K562 (cell line): ENCODE results near the gene DISC1. TPM values are rescaled to one million over a fixed set of nuclear protein-coding genes. Genes with fewer than 3 reads are reported as not detected.

Source experiments
- ATAC-seq: fragments of 200-7000 bp; cut with Tn5 transposase; 3 replicates; pipeline ENCODE4 v1.9.1; 2020; ENCODE audit warnings: moderate library complexity
- BruUV-seq: library from RNA; stranded (reverse); fragments of 400-500 nt; replicated peaks from 2 replicates; lab custom pipeline; 2021; lab: Mats Ljungman, UMichigan
- CTCF ChIA-PET: fragments of 300-600 bp; formaldehyde crosslinking; extraction: SDS; loops from one replicate; lab custom pipeline; 2021; ENCODE audit warnings: low intra/inter-chr PET ratio; lab: Yijun Ruan, JAX
- POLR2A ChIA-PET: fragments of 300-600, 350-650 bp; sonication (Branson Sonifier 250); formaldehyde crosslinking; extraction: SDS; loops from one replicate; lab custom pipeline; 2021; ENCODE audit warnings: antibody characterized with exemption, inconsistent platforms; lab: Yijun Ruan, JAX
- DNase-seq, 4 experiments: peaks; one replicate each; pipeline versions ENCODE4 v3.0.0 to v3.0.0-alpha.2; 2011 to 2018; ENCODE audit warnings: low spot score in 3 of 4, mixed read lengths in 3 of 4; ENCODE audit errors: extremely low read depth in 1 of 4
- FAIRE-seq: peaks from 2 replicates; lab custom pipeline; 2011; peaks lifted over from hg19 to GRCh38; lab: Jason Lieb, UNC
- H2AFZ ChIP-seq: 2 replicates; pipeline ENCODE4 v1.6.0; 2011; ENCODE audit warnings: low read depth, low read length, control low read depth, inconsistent platforms
- H3K27ac ChIP-seq: fragments of 200-600 bp; 3 replicates; pipeline ENCODE4 v1.8.0; 2011; ENCODE audit warnings: low read depth, mild to moderate bottlenecking, control low read depth, inconsistent platforms, low read length, moderate library complexity, mixed read lengths; ENCODE audit errors: extremely low read depth
- H3K27me3 ChIP-seq, 2 experiments: fragments of 300-600 bp in 1 of 2; 2 replicates in 1 of 2; 3 replicates in 1 of 2; pipeline versions ENCODE4 v1.6.0 to v1.8.0; 2011; ENCODE audit warnings: inconsistent platforms in 2 of 2, low read length in 2 of 2, mild to moderate bottlenecking in 1 of 2, mixed read lengths in 1 of 2, moderate library complexity in 1 of 2; ENCODE audit not compliant: control insufficient read depth in 2 of 2, insufficient read depth in 2 of 2
- H3K36me3 ChIP-seq: fragments of 300-600 bp; 3 replicates; pipeline ENCODE4 v1.8.0; 2011; ENCODE audit warnings: mild to moderate bottlenecking, low read length, inconsistent platforms; ENCODE audit not compliant: control insufficient read depth, insufficient read depth
- H3K4me1 ChIP-seq, 2 experiments: fragments of 200-600 bp in 1 of 2; replicated peaks in 1 of 2; 2 replicates in 1 of 2; 3 replicates in 1 of 2; pipeline versions ENCODE4 v1.5.1 to v1.8.0; 2011; ENCODE audit warnings: inconsistent platforms in 2 of 2, low read length in 2 of 2, mild to moderate bottlenecking in 1 of 2, mixed read lengths in 1 of 2, moderate library complexity in 1 of 2; ENCODE audit not compliant: control insufficient read depth in 2 of 2, insufficient read depth in 2 of 2
- H3K4me2 ChIP-seq: 2 replicates; pipeline ENCODE4 v1.6.1; 2011; ENCODE audit warnings: low read length, control low read depth, inconsistent platforms, mixed read lengths; ENCODE audit not compliant: insufficient read depth
- H3K4me3 ChIP-seq: fragments of 200-600 bp; sonication (generic), shearing (Covaris generic); 2 replicates; pipeline ENCODE4 v1.5.1; 2016; ENCODE audit warnings: control low read depth, inconsistent platforms
- H3K79me2 ChIP-seq: fragments of 200-600 bp; 3 replicates; pipeline ENCODE4 v1.8.0; 2011; ENCODE audit warnings: low read length, inconsistent platforms; ENCODE audit not compliant: control insufficient read depth, insufficient read depth
- H3K9ac ChIP-seq, 2 experiments: 2 replicates each; pipeline versions ENCODE4 v1.6.0 to v1.6.1; 2011; ENCODE audit warnings: low read depth in 2 of 2, low read length in 2 of 2, control low read depth in 1 of 2, inconsistent platforms in 1 of 2, mild to moderate bottlenecking in 1 of 2, mixed read lengths in 1 of 2; ENCODE audit not compliant: insufficient read depth in 1 of 2
- H3K9me1 ChIP-seq: one replicate; pipeline ENCODE4 v1.6.0; 2011; ENCODE audit warnings: inconsistent platforms, mild to moderate bottlenecking, low read length, moderate library complexity; ENCODE audit not compliant: control insufficient read depth, insufficient read depth
- H3K9me3 ChIP-seq: replicated peaks from 2 replicates; pipeline ENCODE4 v1.5.1; 2011; ENCODE audit warnings: low read depth, low read length, inconsistent platforms; ENCODE audit not compliant: control insufficient read depth, insufficient read depth
- H4K20me1 ChIP-seq: replicated peaks from 2 replicates; pipeline ENCODE4 v1.6.1; 2011; ENCODE audit warnings: low read length, inconsistent platforms, mixed read lengths; ENCODE audit not compliant: control insufficient read depth, insufficient read depth
- CEBPZ ChIP-seq: fragments of 150-350 bp; IDR thresholded peaks from 2 replicates; pipeline ENCODE4 v1.6.1; 2014; ENCODE audit warnings: low read depth, mild to moderate bottlenecking, low read length, borderline replicate concordance
- CXXC5 ChIP-seq: fragments of 250-450 bp; sonication (Bioruptor Pico); IDR thresholded peaks from 2 replicates; pipeline ENCODE4 v1.8.0; 2022; ENCODE audit warnings: inconsistent platforms, mild to moderate bottlenecking, moderate library complexity
- ELF1 ChIP-seq: fragments of 200-800 bp; sonication (Bioruptor generic); IDR thresholded peaks from 2 replicates; pipeline ENCODE4 v1.6.1; 2016; ENCODE audit warnings: missing genetic modification characterization, missing compliant biosample characterization
- HMBOX1 ChIP-seq: sonication (generic); IDR thresholded peaks from 2 replicates; pipeline ENCODE4 v1.6.1; 2016
- ILF3 ChIP-seq: fragments of 450-650 bp; IDR thresholded peaks from 2 replicates; pipeline ENCODE4 v1.6.1; 2018; ENCODE audit warnings: antibody characterized with exemption, mild to moderate bottlenecking, moderate library complexity, borderline replicate concordance
- JUND ChIP-seq, 2 experiments: IDR thresholded peaks; 2 replicates in 1 of 2; 3 replicates in 1 of 2; pipeline ENCODE4 v1.6.1; 2011; ENCODE audit warnings: borderline replicate concordance in 2 of 2, low read depth in 2 of 2, low read length in 2 of 2, improper control_type of control experiment in 1 of 2, missing biosample characterization in 1 of 2, missing genetic modification characterization in 1 of 2, missing genetic modification reagents in 1 of 2
- TSC22D4 ChIP-seq: fragments of 450-650 bp; IDR thresholded peaks from 2 replicates; pipeline ENCODE4 v1.6.1; 2016; ENCODE audit warnings: missing genetic modification characterization, missing biosample characterization, control low read depth
- ZKSCAN8 ChIP-seq: fragments of 200-800 bp; sonication (Bioruptor generic); IDR thresholded peaks from 2 replicates; pipeline ENCODE4 v1.6.1; 2016; ENCODE audit warnings: missing genetic modification characterization, missing compliant biosample characterization
- ZNF121 ChIP-seq: sonication (generic); formaldehyde crosslinking; conservative IDR thresholded peaks from 2 replicates; pipeline ENCODE4 v1.8.0; 2022; ENCODE audit warnings: missing genetic modification reagents
- whole genome bisulfite sequencing: fragments of 100-300 bp; shearing (Covaris generic); methylation state at CpG from one replicate; pipeline ENCODE4 v1.1.6; 2016; ENCODE audit warnings: low coverage, mixed read lengths; ENCODE audit not compliant: insufficient coverage; ENCODE audit errors: missing lambda C conversion rate; 5-methylcytosine and 5-hydroxymethylcytosine counted together
- in situ Hi-C: fragments of 300-500 bp; cut with MboI; formaldehyde crosslinking; loops from 4 replicates; pipeline ENCODE4 v1.15.0; 2018; ENCODE audit warnings: inconsistent platforms, mixed read lengths
- intact Hi-C: fragments of 100-400 bp; cut with micrococcal nuclease; formaldehyde crosslinking; loops from 2 replicates; pipeline ENCODE4 v1.14.2; 2022
- polyA plus RNA-seq, 8 experiments: library from polyadenylated mRNA; depleted of rRNA in 4 of 8; stranded (reverse) in 5 of 8; unstranded in 3 of 8; fragments of >200 nt; fragmentation: Nextera tagmentation in 2 of 8; fragmentation: Illumina TruSeq in 1 of 8; extraction: Ambion mirVana in 2 of 8; extraction: Trizol in 1 of 8; gene quantifications; 2 replicates each; pipeline versions ENCODE4 v1.2.1 to v1.2.3, GENCODE V29; 2011 to 2014; ENCODE audit warnings: inconsistent platforms in 1 of 8, missing spikeins in 1 of 8
- total RNA-seq, 7 experiments: library from RNA; depleted of rRNA in 6 of 7; stranded (reverse); fragments of >200 nt in 6 of 7; fragmentation: Illumina TruSeq in 2 of 7; extraction: Trizol in 2 of 7; gene quantifications; 2 replicates each; pipeline versions ENCODE4 v1.2.1 to v1.2.3, GENCODE V29; 2011 to 2021; ENCODE audit warnings: low replicate concordance in 1 of 7

The DISC1 gene
- total and polyA plus RNA-seq, 9 of the 15 experiments (the other 6 are each of a cell fraction or from before 2014, with no cell fraction given) = 0.01 to 0.11 (median 0.08) TPM; not detected in 1

DNA sequence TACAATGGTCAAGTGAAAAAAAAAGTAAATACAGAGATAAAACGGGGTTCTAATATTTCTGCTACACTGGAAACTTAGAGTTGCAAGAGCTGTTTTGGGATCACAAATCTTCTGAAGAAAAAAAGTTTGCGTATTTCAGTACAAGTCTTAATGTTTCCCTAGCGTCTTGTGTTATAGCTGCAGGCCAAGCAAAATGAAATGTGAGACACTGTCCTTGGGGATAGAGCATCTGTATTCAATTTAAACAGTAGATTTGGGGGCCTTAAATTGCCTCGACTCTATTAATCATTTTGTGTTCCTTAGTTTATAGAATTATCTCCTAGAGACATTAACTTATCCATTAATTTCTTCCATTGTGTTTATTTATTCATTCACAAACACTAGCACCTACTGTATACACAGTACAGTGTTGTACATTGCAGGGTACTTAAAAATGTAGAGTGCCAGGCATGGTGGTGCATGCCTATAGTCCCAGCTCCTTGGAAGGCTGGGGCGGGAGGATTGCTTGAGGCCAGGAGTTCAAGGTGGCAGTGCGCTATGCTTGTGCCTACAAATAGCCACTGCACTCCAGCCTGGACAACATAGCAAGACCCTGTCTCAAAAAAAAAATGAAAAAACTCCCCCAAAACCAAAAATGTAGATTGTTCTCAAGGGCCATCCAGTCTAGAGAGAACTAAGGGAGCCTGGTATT is 7.9 kb downstream of the DISC1 start:
- POLR2A ChIA-PET = interaction anchor here (1.1 kb wide), 1 partner anchor 13 kb away, joined by 3 read pairs; no protein-coding TSS in a partner anchor
- CTCF ChIA-PET = no interaction called here
- ATAC-seq (no peak), DNase-seq (no peak), FAIRE-seq (no peak)
- intact Hi-C loops = no loop called here
- 2% methylated on average over 6 of the region's 6 CpGs for WGBS
- in situ Hi-C loops = no loop called here
- BruUV-seq = no TSS peak
- H3K79me2 ChIP-seq = no peaks in the 10 kb centered on the region
- H3K9me3 ChIP-seq = no peaks in the 10 kb centered on the region
- H3K27me3 ChIP-seq = peaks cover 23 to 27% of the 10 kb centered on the region in 2 experiments; a peak in 4 of 5 replicates
- no peaks in the 10 kb centered on the region for H3K4me1 ChIP-seq
- no peak overlapping the region for H3K4me3 ChIP-seq
- no peak overlapping the region for H2AFZ ChIP-seq
- H3K9ac ChIP-seq = no peak overlapping the region
- H3K27ac ChIP-seq = no peak overlapping the region
- H3K4me2 ChIP-seq = no peak overlapping the region
- no peak for TF ChIP-seq JUND (IDR thresholded peaks at IDR 0.05; ENCODE audit: borderline replicate concordance, low read depth, low read length)
- TF ChIP-seq JUND (tag; IDR thresholded peaks at IDR 0.05; ENCODE audit: borderline replicate concordance, low read depth, low read length) = no peak
- no peak for TF ChIP-seq CEBPZ
- TF ChIP-seq ZKSCAN8 (CRISPR knock-in tag) = peak; percentile 57; the same call in 1 of the 2 replicates
- no peak for TF ChIP-seq ELF1 (tag)
- TF ChIP-seq CXXC5 (CRISPR knock-in tag) = no peak
- TF ChIP-seq ZNF121 (CRISPR knock-in tag) = peak; percentile 76
- TF ChIP-seq HMBOX1 = no peak
- no peak for TF ChIP-seq TSC22D4
- no peak for TF ChIP-seq ILF3
- no peaks in the 10 kb centered on the region for H4K20me1 ChIP-seq
- no peaks in the 10 kb centered on the region for H3K9me1 ChIP-seq
- H3K36me3 ChIP-seq = no peaks in the 10 kb centered on the region
